ENCODE measurements around the gene CES4A. TPM values are rescaled to one million over a fixed set of nuclear protein-coding genes. Genes with fewer than 3 reads are reported as not detected.
A peak's percentile ranks its signal among the peaks of the same experiment; 100 is the strongest.

Gene CES4A
- total RNA-seq, 1 donor from 2014 or later: 30.1 TPM

GRCh38 chr16:67019171-67019570 lies 30.8 kb downstream of the CES4A start:
- DNase-seq (ENCODE audit: low spot score): no peak
- Mint-ChIP-seq H3K36me3 (ENCODE audit: low read depth) (no peaks in the 10 kb centered on the region), H3K27ac (no peak overlapping the region), H3K4me1 (ENCODE audit: low read depth) (peaks cover 34% of the 10 kb centered on the region), H3K27me3 (ENCODE audit: low read depth) (no peaks in the 10 kb centered on the region), H3K9me3 (no peaks in the 10 kb centered on the region), H3K4me3 (ENCODE audit: low read depth) (no peak overlapping the region)
- intact Hi-C loops (cut with micrococcal nuclease): loop anchor here (10.0 kb wide), 1 partner anchor 166 kb away; the partner anchor contains the start of gene MATCAP1

- H3K27me3 Mint-ChIP-seq (ENCODE audit: low read depth): no peaks in the 10 kb centered on the region
- intact Hi-C loops (cut with micrococcal nuclease): no loop called here
- H3K4me1 Mint-ChIP-seq (ENCODE audit: low read depth): peaks cover 33% of the 10 kb centered on the region
- H3K27ac Mint-ChIP-seq: no peak overlapping the region
- no peaks in the 10 kb centered on the region for H3K9me3 Mint-ChIP-seq
- no peak overlapping the region for H3K4me3 Mint-ChIP-seq (ENCODE audit: low read depth)
- DNase-seq (ENCODE audit: low spot score): no peak
- no peaks in the 10 kb centered on the region for H3K36me3 Mint-ChIP-seq (ENCODE audit: low read depth)
Measured at GRCh38 chr16:67021321-67021720, 32.9 kb downstream of the CES4A start.

GRCh38 chr16:67022531-67023214 lies 34.3 kb downstream of the CES4A start:
- DNase-seq (ENCODE audit: low spot score): no peak
- Mint-ChIP-seq H3K27me3 (ENCODE audit: low read depth) (no peaks in the 10 kb centered on the region), H3K36me3 (ENCODE audit: low read depth) (no peaks in the 10 kb centered on the region), H3K27ac (no peak overlapping the region), H3K4me3 (ENCODE audit: low read depth) (no peak overlapping the region), H3K4me1 (ENCODE audit: low read depth) (peaks cover 34% of the 10 kb centered on the region), H3K9me3 (no peaks in the 10 kb centered on the region)
- intact Hi-C loops (cut with micrococcal nuclease): no loop called here

GRCh38 chr16:67023689-67024088 lies 35.3 kb downstream of the CES4A start:
- DNase-seq (ENCODE audit: low spot score): no peak
- no peaks in the 10 kb centered on the region for H3K9me3 Mint-ChIP-seq
- no peaks in the 10 kb centered on the region for H3K27me3 Mint-ChIP-seq (ENCODE audit: low read depth)
- peak overlapping the region; percentile 2 for H3K27ac Mint-ChIP-seq
- intact Hi-C loops (cut with micrococcal nuclease): no loop called here
- H3K4me3 Mint-ChIP-seq (ENCODE audit: low read depth): no peak overlapping the region
- H3K36me3 Mint-ChIP-seq (ENCODE audit: low read depth): no peaks in the 10 kb centered on the region
- H3K4me1 Mint-ChIP-seq (ENCODE audit: low read depth): peaks cover 33% of the 10 kb centered on the region

GRCh38 chr16:67024384-67025209 lies 36.2 kb downstream of the CES4A start:
- Mint-ChIP-seq H3K36me3 (ENCODE audit: low read depth) (no peaks in the 10 kb centered on the region), H3K4me3 (ENCODE audit: low read depth) (no peak overlapping the region), H3K9me3 (no peaks in the 10 kb centered on the region), H3K27ac (no peak overlapping the region), H3K4me1 (ENCODE audit: low read depth) (peaks cover 33% of the 10 kb centered on the region), H3K27me3 (ENCODE audit: low read depth) (no peaks in the 10 kb centered on the region)
- intact Hi-C loops (cut with micrococcal nuclease): no loop called here
- no peak for DNase-seq (ENCODE audit: low spot score)

GRCh38 chr16:67025210-67025550 lies 36.8 kb downstream of the CES4A start:
- intact Hi-C loops (cut with micrococcal nuclease): no loop called here
- H3K4me1 Mint-ChIP-seq (ENCODE audit: low read depth): peaks cover 37% of the 10 kb centered on the region
- H3K4me3 Mint-ChIP-seq (ENCODE audit: low read depth): no peak overlapping the region
- H3K27me3 Mint-ChIP-seq (ENCODE audit: low read depth): no peaks in the 10 kb centered on the region
- DNase-seq (ENCODE audit: low spot score): peak; percentile 7
- H3K36me3 Mint-ChIP-seq (ENCODE audit: low read depth): peaks cover 4% of the 10 kb centered on the region
- H3K27ac Mint-ChIP-seq: no peak overlapping the region
- H3K9me3 Mint-ChIP-seq: no peaks in the 10 kb centered on the region

- peaks cover 42% of the 10 kb centered on the region for H3K4me1 Mint-ChIP-seq (ENCODE audit: low read depth)
- no peaks in the 10 kb centered on the region for H3K27me3 Mint-ChIP-seq (ENCODE audit: low read depth)
- H3K36me3 Mint-ChIP-seq (ENCODE audit: low read depth): peaks cover 17% of the 10 kb centered on the region
- H3K9me3 Mint-ChIP-seq: no peaks in the 10 kb centered on the region
- H3K27ac Mint-ChIP-seq: no peak overlapping the region
- DNase-seq (ENCODE audit: low spot score): peak; percentile 7
- H3K4me3 Mint-ChIP-seq (ENCODE audit: low read depth): no peak overlapping the region
- intact Hi-C loops (cut with micrococcal nuclease): no loop called here
Measured at GRCh38 chr16:67026570-67026969, 38.2 kb downstream of the CES4A start.

GRCh38 chr16:67027046-67027445 lies 38.7 kb downstream of the CES4A start:
- Mint-ChIP-seq H3K36me3 (ENCODE audit: low read depth) (peaks cover 22% of the 10 kb centered on the region), H3K4me1 (ENCODE audit: low read depth) (peaks cover 46% of the 10 kb centered on the region)
- DNase-seq (ENCODE audit: low spot score): peak; percentile 7

GRCh38 chr16:67028167-67028695 lies 39.8 kb downstream of the CES4A start:
- H3K27me3 Mint-ChIP-seq (ENCODE audit: low read depth): no peaks in the 10 kb centered on the region
- DNase-seq (ENCODE audit: low spot score): no peak
- peaks cover 46% of the 10 kb centered on the region for H3K4me1 Mint-ChIP-seq (ENCODE audit: low read depth)
- peak overlapping the region; percentile 92 for H3K27ac Mint-ChIP-seq
- intact Hi-C loops (cut with micrococcal nuclease): loop anchor here (1.0 kb wide), 1 partner anchor 27 kb away; no protein-coding TSS in a partner anchor
- H3K9me3 Mint-ChIP-seq: no peaks in the 10 kb centered on the region
- peak overlapping the region; percentile 82 for H3K4me3 Mint-ChIP-seq (ENCODE audit: low read depth)
- H3K36me3 Mint-ChIP-seq (ENCODE audit: low read depth): peaks cover 34% of the 10 kb centered on the region

More at GRCh38 chr16:67027046-67027445, 38.7 kb downstream of the CES4A start:
- Mint-ChIP-seq H3K27ac (no peak overlapping the region), H3K9me3 (no peaks in the 10 kb centered on the region), H3K4me3 (ENCODE audit: low read depth) (peak overlapping the region; percentile 55), H3K27me3 (ENCODE audit: low read depth) (no peaks in the 10 kb centered on the region)
- intact Hi-C loops (cut with micrococcal nuclease): no loop called here

GRCh38 chr16:67028696-67029253 lies 40.4 kb downstream of the CES4A start, which contains the start of gene CBFB:
TSS of gene CBFB (plus strand) at chr16:67029149. CDS start at chr16:67029408, 259 bp downstream.
- no peaks in the 10 kb centered on the region for H3K27me3 Mint-ChIP-seq (ENCODE audit: low read depth)
- intact Hi-C loops (cut with micrococcal nuclease): loop anchor here (1.0 kb wide), 2 partner anchors 27 to 44 kb away; no protein-coding TSS in a partner anchor
- peak; percentile 95 for DNase-seq (ENCODE audit: low spot score)
- H3K36me3 Mint-ChIP-seq (ENCODE audit: low read depth): peaks cover 39% of the 10 kb centered on the region
- H3K27ac Mint-ChIP-seq: peak within 1 kb of the TSS; percentile 92
- H3K4me3 Mint-ChIP-seq (ENCODE audit: low read depth): peak within 1 kb of the TSS; percentile 92
- no peaks in the 10 kb centered on the region for H3K9me3 Mint-ChIP-seq
- peaks cover 46% of the 10 kb centered on the region for H3K4me1 Mint-ChIP-seq (ENCODE audit: low read depth)

GRCh38 chr16:67029254-67030096 lies 41.1 kb downstream of the CES4A start:
- Mint-ChIP-seq H3K4me1 (ENCODE audit: low read depth) (peaks cover 44% of the 10 kb centered on the region), H3K9me3 (no peaks in the 10 kb centered on the region), H3K27ac (peak overlapping the region; percentile 87), H3K27me3 (ENCODE audit: low read depth) (no peaks in the 10 kb centered on the region), H3K36me3 (ENCODE audit: low read depth) (peaks cover 41% of the 10 kb centered on the region), H3K4me3 (ENCODE audit: low read depth) (peak overlapping the region; percentile 92)
- DNase-seq (ENCODE audit: low spot score): peak; percentile 62
- intact Hi-C loops (cut with micrococcal nuclease): loop anchor here (1.0 kb wide), 1 partner anchor 45 kb away; no protein-coding TSS in a partner anchor

Data from activated T-helper 2 cell treated with anti-CD3 and anti-CD28 coated beads, Interferon-gamma antibody, Interleukin-2, Interleukin-4, amounts not matched to agents 10 μg/mL and 5 μg/mL and 100 μg/mL, durations not matched to agents 14 hours and 24 hours and 36 hours (primary cell).